Forelimb muscle (tissue), 1 donor: Measurements from ENCODE around the gene FBLN2. TPM values are rescaled to one million over a fixed set of nuclear protein-coding genes. Genes with fewer than 3 reads are reported as not detected.
"Not testable (repeated sequence)": the region's sequence is repeated elsewhere in the genome, so short reads cannot be mapped to it uniquely, and the experiment has no call there.

Experiments used
- DNase-seq: peaks from one replicate; pipeline ENCODE4 v3.0.0-alpha.2; 2013; ENCODE audit warnings: low read depth
- polyA plus RNA-seq: library from polyadenylated mRNA; unstranded; fragments of 120-200 nt; gene quantifications from one replicate; pipeline ENCODE4 v1.2.1, GENCODE V29; 2013; ENCODE audit not compliant: insufficient read length

Gene FBLN2
- polyA plus RNA-seq, 1 donor, result 35.1 TPM

- no peak for DNase-seq
Measured at GRCh38 chr3:13513913-13514517, 34.9 kb upstream of the FBLN2 start.

- no peak for DNase-seq
Measured at GRCh38 chr3:13514639-13515435, 34.1 kb upstream of the FBLN2 start.

GRCh38 chr3:13515786-13516759 lies 32.9 kb upstream of the FBLN2 start:
- DNase-seq, result no peak

GRCh38 chr3:13516760-13517135 lies 32.2 kb upstream of the FBLN2 start:
- DNase-seq, result no peak

GRCh38 chr3:13517253-13517977 lies 31.5 kb upstream of the FBLN2 start:
- no peak for DNase-seq

DNA sequence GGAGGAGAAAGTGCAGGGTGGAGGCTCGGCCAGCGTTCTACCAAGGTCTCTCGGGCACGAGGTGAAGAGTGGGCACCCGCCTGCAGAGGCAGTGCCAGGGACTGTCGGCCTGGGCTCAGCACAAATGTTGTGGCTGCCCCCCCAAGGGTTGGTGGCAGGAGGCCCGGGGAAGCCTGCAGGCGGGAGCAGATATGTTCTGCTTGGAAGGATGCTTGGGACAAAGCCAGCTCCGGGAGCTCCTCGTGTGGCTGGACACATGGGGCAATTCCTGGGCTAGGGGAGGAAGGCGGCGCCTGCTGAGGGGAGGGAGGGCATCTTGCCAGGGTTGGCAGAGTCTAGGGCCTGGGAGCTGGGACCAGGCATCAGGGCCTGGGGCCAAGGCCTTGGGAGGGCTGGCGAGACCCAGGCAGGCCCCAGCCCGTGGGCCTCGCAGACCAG lies 30.4 kb upstream of the FBLN2 start:
- DNase-seq, result no peak

DNA sequence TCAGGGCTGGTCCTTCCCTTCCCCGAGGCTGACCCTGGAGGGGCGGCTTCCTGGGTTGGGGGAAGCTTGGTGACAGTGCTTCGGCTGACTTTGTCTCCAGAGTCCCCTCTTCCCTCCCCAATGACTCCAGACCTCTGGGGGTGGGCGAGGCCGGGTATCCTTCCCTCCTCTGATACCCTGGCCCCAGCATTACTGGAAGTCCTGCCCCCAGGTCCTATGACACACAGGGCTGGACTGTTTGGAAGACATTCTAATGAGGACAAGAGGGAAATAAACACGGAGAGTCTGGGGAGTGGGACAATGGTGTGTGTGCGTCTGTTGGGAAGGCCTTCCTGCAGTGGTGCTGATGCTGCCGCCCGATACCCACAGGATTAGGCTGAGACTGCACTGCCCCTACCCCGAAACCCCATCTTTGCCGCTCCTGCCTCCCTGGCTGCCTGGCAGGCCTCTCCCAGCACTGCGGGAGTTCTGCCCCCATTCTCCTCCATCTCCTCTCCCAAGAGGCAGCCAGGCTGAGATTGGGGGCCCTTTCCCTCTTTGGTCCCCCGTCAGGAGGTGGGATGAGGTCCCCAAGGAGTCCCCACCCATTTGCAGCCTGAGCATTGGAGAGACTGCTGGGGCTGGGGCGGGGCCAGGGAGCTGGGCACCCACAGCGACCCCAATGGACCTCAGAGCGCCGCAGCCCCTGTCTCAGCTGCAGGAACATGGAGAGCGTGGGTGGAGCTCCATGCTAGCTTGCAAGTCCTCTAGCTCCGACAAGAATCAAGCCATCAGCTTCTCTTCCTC lies 29.7 kb upstream of the FBLN2 start:
- no peak for DNase-seq

GRCh38 chr3:13520326-13520880 lies 28.5 kb upstream of the FBLN2 start:
- no peak for DNase-seq

DNA sequence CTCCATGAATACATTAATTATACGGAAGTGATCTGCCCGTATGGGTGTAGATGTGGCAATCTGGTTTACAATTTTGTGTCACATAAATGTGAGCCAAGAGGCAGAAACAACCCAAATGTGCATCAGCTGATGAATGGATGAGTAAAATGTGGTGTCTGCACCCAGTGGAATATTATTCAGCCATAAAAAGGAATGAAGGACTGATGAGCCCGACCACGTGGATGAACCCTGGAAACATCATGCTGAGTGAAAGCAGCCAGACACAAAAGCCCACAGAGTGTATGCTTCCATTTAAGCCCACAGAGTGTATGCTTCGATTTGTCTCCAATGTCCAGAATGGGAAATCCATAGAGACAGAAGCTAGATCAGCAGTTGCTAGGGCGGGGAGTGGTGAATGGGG lies 27.6 kb upstream of the FBLN2 start:
- DNase-seq, result no peak

GRCh38 chr3:13521749-13522148 lies 27.2 kb upstream of the FBLN2 start:
- DNase-seq, result not testable (repeated sequence)

GRCh38 chr3:13522236-13522635 lies 26.7 kb upstream of the FBLN2 start:
- DNase-seq, result no peak

GRCh38 chr3:13524979-13525669 lies 23.8 kb upstream of the FBLN2 start:
- DNase-seq, result no peak

GRCh38 chr3:13525827-13526625 lies 22.9 kb upstream of the FBLN2 start:
- no peak for DNase-seq

GRCh38 chr3:13526626-13526949 lies 22.3 kb upstream of the FBLN2 start:
- no peak for DNase-seq

- no peak for DNase-seq
Measured at GRCh38 chr3:13528217-13528867, 20.6 kb upstream of the FBLN2 start.

- DNase-seq, result no peak
Measured at GRCh38 chr3:13529196-13530112, 19.5 kb upstream of the FBLN2 start.

GRCh38 chr3:13530241-13531009 lies 18.5 kb upstream of the FBLN2 start:
- no peak for DNase-seq
